BJ (cell line): Measurements from ENCODE around the gene SDHB. TPM values are rescaled to one million over a fixed set of nuclear protein-coding genes. Genes with fewer than 3 reads are reported as not detected.

ENCODE experiments used
- CTCF ChIA-PET: fragments of 350-600 bp; formaldehyde crosslinking; extraction: SDS; loops from one replicate; lab custom pipeline; 2021; ENCODE audit warnings: antibody characterized with exemption, inconsistent platforms; lab: Yijun Ruan, JAX
- POLR2A ChIA-PET: fragments of 300-600 bp; sonication (Branson Sonifier 250); formaldehyde crosslinking; extraction: SDS; loops from one replicate; lab custom pipeline; 2021; ENCODE audit warnings: antibody characterized with exemption; lab: Charles Lee
- DNase-seq: peaks from one replicate; pipeline ENCODE4 v3.0.0-alpha.2; 2011; ENCODE audit warnings: low read depth
- H3K27me3 ChIP-seq: 2 replicates; pipeline ENCODE4 v1.6.0; 2011; ENCODE audit warnings: low read length; ENCODE audit not compliant: control insufficient read depth, insufficient read depth
- H3K36me3 ChIP-seq: 2 replicates; pipeline ENCODE4 v1.5.1; 2011; ENCODE audit warnings: low read length; ENCODE audit not compliant: control insufficient read depth, insufficient read depth
- H3K4me3 ChIP-seq: 2 replicates; pipeline ENCODE4 v1.5.1; 2011; ENCODE audit warnings: low read depth, mild to moderate bottlenecking, control low read depth, low read length
- polyA plus RNA-seq: library from polyadenylated mRNA; depleted of rRNA; stranded (reverse); fragments of >200 nt; gene quantifications from 2 replicates; pipeline ENCODE4 v1.2.3, GENCODE V29; 2011
- TF ChIP-seq, protein P1 (sequence below): IDR thresholded peaks from 2 replicates; pipeline ENCODE4 v1.5.1; 2011; ENCODE audit warnings: low read depth, mild to moderate bottlenecking, control low read depth, inconsistent platforms, low read length, moderate library complexity; ENCODE audit not compliant: insufficient read depth

Gene SDHB
- polyA plus RNA-seq, 1 experiment = 115 TPM

DNA sequence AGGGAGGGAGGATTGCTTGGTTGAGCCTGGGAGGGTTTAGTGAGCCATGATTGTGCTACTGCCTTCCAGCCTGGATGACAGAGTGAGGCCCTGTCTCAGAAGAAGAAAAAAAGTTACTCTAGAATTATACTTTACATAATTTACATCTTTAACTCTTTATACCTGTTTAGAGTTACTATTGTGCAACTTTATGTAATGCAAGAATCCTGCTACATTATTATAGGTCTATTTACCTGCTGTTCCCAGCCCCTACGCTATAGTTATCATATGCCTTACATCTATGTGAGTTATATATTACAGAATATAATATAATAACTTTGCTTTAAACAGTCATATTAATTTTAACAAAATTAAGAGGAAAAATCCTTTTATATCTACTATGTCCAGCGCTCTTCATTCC lies 14.3 kb downstream of the SDHB start:
- no peak for DNase-seq
- TF ChIP-seq, protein P1, sequence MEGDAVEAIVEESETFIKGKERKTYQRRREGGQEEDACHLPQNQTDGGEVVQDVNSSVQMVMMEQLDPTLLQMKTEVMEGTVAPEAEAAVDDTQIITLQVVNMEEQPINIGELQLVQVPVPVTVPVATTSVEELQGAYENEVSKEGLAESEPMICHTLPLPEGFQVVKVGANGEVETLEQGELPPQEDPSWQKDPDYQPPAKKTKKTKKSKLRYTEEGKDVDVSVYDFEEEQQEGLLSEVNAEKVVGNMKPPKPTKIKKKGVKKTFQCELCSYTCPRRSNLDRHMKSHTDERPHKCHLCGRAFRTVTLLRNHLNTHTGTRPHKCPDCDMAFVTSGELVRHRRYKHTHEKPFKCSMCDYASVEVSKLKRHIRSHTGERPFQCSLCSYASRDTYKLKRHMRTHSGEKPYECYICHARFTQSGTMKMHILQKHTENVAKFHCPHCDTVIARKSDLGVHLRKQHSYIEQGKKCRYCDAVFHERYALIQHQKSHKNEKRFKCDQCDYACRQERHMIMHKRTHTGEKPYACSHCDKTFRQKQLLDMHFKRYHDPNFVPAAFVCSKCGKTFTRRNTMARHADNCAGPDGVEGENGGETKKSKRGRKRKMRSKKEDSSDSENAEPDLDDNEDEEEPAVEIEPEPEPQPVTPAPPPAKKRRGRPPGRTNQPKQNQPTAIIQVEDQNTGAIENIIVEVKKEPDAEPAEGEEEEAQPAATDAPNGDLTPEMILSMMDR = no peak
- ChIA-PET POLR2A (no interaction called here), CTCF (interaction anchor here (2.7 kb wide), 1 partner anchor 78 kb away, joined by 9 read pairs; no protein-coding TSS in a partner anchor)
- H3K4me3 ChIP-seq = no peak overlapping the region
- H3K27me3 ChIP-seq = no peaks in the 10 kb centered on the region
- H3K36me3 ChIP-seq = peaks cover 10% of the 10 kb centered on the region

GRCh38 chr1:17033481-17033880 lies 20.4 kb downstream of the SDHB start:
- CTCF ChIA-PET = interaction anchor here (0.8 to 1.9 kb wide), 7 partner anchors 12 to 87 kb away, joined by 3 to 13 read pairs (median 4); no protein-coding TSS in a partner anchor
- Histone ChIP-seq H3K36me3 (peaks cover 5% of the 10 kb centered on the region), H3K4me3 (no peak overlapping the region), H3K27me3 (no peaks in the 10 kb centered on the region)
- TF ChIP-seq, protein P1 = no peak
- POLR2A ChIA-PET = no interaction called here
- DNase-seq = no peak

- POLR2A ChIA-PET = no interaction called here
- Histone ChIP-seq H3K27me3 (no peaks in the 10 kb centered on the region), H3K4me3 (no peak overlapping the region), H3K36me3 (peaks cover 5% of the 10 kb centered on the region)
- DNase-seq = no peak
- TF ChIP-seq, protein P1 = no peak
- CTCF ChIA-PET = interaction anchor here (0.7 to 1.9 kb wide), 7 partner anchors 12 to 86 kb away, joined by 3 to 13 read pairs (median 3); no protein-coding TSS in a partner anchor
These were observed 21.1 kb downstream of the SDHB start for GRCh38 chr1:17032741-17033140.

- TF ChIP-seq, protein P1 = no peak
- no peak for DNase-seq
- no peaks in the 10 kb centered on the region for H3K27me3 ChIP-seq
- CTCF ChIA-PET = no interaction called here
- no peak overlapping the region for H3K4me3 ChIP-seq
- POLR2A ChIA-PET = no interaction called here
- H3K36me3 ChIP-seq = peaks cover 5% of the 10 kb centered on the region; the same call in 1 of the 2 replicates
These were observed 22.4 kb downstream of the SDHB start for GRCh38 chr1:17031436-17031835.

GRCh38 chr1:17030206-17030605 lies 23.6 kb downstream of the SDHB start:
- ChIA-PET POLR2A (no interaction called here), CTCF (interaction anchor here (1.1 kb wide), 1 partner anchor 25 kb away, joined by 3 read pairs; no protein-coding TSS in a partner anchor)
- H3K36me3 ChIP-seq = peaks cover 7% of the 10 kb centered on the region

More at GRCh38 chr1:17030206-17030605, 23.6 kb downstream of the SDHB start:
- no peaks in the 10 kb centered on the region for H3K27me3 ChIP-seq
- no peak overlapping the region for H3K4me3 ChIP-seq
- TF ChIP-seq, protein P1 = no peak
- DNase-seq = no peak
